Measurements from ENCODE around the gene LRRK1.
A peak's percentile ranks its signal among the peaks of the same experiment; 100 is the strongest.

The LRRK1 gene

GRCh38 chr15:100891307-100892012 is 27.7 kb upstream of the LRRK1 start:
- no peak for DNase-seq

GRCh38 chr15:100892013-100892355 is 27.2 kb upstream of the LRRK1 start:
- no peak for DNase-seq

- no peak for DNase-seq
Measured at GRCh38 chr15:100893261-100893963, 25.7 kb upstream of the LRRK1 start.

GRCh38 chr15:100893964-100894295 is 25.2 kb upstream of the LRRK1 start:
- no peak for DNase-seq

- no peak for DNase-seq
Measured at GRCh38 chr15:100895721-100896120, 23.4 kb upstream of the LRRK1 start.

GRCh38 chr15:100897221-100898151 is 21.7 kb upstream of the LRRK1 start:
- no peak for DNase-seq

GRCh38 chr15:100898152-100898490 is 21.0 kb upstream of the LRRK1 start:
- DNase-seq: no peak

GRCh38 chr15:100898661-100899462 is 20.3 kb upstream of the LRRK1 start:
- DNase-seq: no peak

- DNase-seq: no peak
Measured at GRCh38 chr15:100899601-100900000, 19.6 kb upstream of the LRRK1 start.

GRCh38 chr15:100900136-100900794 is 18.9 kb upstream of the LRRK1 start:
- no peak for DNase-seq

- DNase-seq: no peak
Measured at GRCh38 chr15:100900795-100901169, 18.4 kb upstream of the LRRK1 start.

GRCh38 chr15:100901296-100901695 is 17.9 kb upstream of the LRRK1 start:
- DNase-seq: no peak

- no peak for DNase-seq
Measured at GRCh38 chr15:100901702-100902435, 17.3 kb upstream of the LRRK1 start.

GRCh38 chr15:100902436-100903167 is 16.6 kb upstream of the LRRK1 start:
- DNase-seq: peak; percentile 34

- DNase-seq: no peak
Measured at GRCh38 chr15:100903168-100903554, 16.0 kb upstream of the LRRK1 start.

- DNase-seq: no peak
Measured at GRCh38 chr15:100905850-100906249, 13.3 kb upstream of the LRRK1 start.

- no peak for DNase-seq
Measured at GRCh38 chr15:100908466-100908865, 10.7 kb upstream of the LRRK1 start.

- DNase-seq: no peak
Measured at GRCh38 chr15:100909565-100909964, 9.6 kb upstream of the LRRK1 start.

- no peak for DNase-seq
Measured at GRCh38 chr15:100909989-100910955, 8.9 kb upstream of the LRRK1 start.

GRCh38 chr15:100911086-100911485 is 8.1 kb upstream of the LRRK1 start:
- no peak for DNase-seq

Measured in GF-D8 (cell line).